ENCODE results near the gene CUBN. TPM values are rescaled to one million over a fixed set of nuclear protein-coding genes. Genes with fewer than 3 reads are reported as not detected.

CUBN gene
- total and polyA plus RNA-seq, 2 of the 13 experiments (the other 11 are each of a cell fraction or from before 2014, with no cell fraction given): 0.27 to 0.32 TPM

DNA sequence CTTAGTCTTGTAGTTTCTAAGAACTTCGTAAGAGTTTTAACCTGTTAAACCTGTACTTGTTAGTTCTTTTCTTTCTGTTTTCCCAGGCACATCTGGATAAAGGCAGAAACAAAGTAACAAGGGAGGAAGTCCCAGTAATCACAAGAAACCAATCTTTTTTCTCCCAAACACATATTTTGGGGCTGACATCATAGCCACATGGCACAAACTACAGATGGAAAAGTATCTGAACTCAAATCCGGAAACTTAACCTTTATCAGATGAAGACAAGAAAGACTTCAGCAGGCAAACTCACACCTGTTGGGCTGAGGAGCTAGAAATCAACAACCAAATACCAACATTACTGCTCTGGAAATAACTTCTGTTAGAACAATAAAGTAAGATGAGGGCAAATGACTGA, 67.1 kb downstream of the CUBN start:
- Histone ChIP-seq H3K4me2 (ENCODE audit: low read depth, low read length) (no peak overlapping the region), H4K20me1 (ENCODE audit: insufficient read depth, low read length) (no peaks in the 10 kb centered on the region), H3K4me1 (ENCODE audit: insufficient read depth, low read length) (no peaks in the 10 kb centered on the region), H3K36me3 (replicated peaks in 1 of 2; ENCODE audit: control insufficient read depth in 1 of 2, insufficient read depth in 2 of 2, low read length in 2 of 2) (no peaks in the 10 kb centered on the region), H3K79me2 (ENCODE audit: insufficient read depth, low read length) (no peaks in the 10 kb centered on the region), H2AFZ (ENCODE audit: low read length) (no peak overlapping the region), H3K27me3 (ENCODE audit: control insufficient read depth in 1 of 2, insufficient read depth in 2 of 2, low read length in 2 of 2) (no peaks in the 10 kb centered on the region), H3K27ac (ENCODE audit: extremely low read length, insufficient read depth, low read length) (no peak overlapping the region), H3K9me3 (ENCODE audit: low read length) (no peaks in the 10 kb centered on the region), H3K9ac (ENCODE audit: insufficient read depth, low read depth, low read length) (peak overlapping the region; percentile 47; the same call in 1 of the 2 replicates), H3K4me3 (replicated peaks in 1 of 3; ENCODE audit: insufficient read depth in 1 of 3, low read depth in 2 of 3, low read length in 3 of 3) (no peak overlapping the region)
- TSS peak; percentile 85 for BruUV-seq (replicated peaks)
- POLR2A ChIA-PET: no interaction called here
- in situ Hi-C loops (cut with HindIII; ENCODE audit: extremely low pct_ligation_motif_present, low pct_unique_long_range_greater_than_20kb) (no loop called here), intact Hi-C loops (cut with micrococcal nuclease; ENCODE audit: unreplicated experiment) (no loop called here)
- 45% methylated on average over 2 of the region's 2 CpGs for WGBS (ENCODE audit: low lambda C conversion rate)
- CTCF ChIA-PET (ENCODE audit: low intra/inter-chr PET ratio, low total read pairs): no interaction called here
- TF ChIP-seq PAX8 (CRISPR knock-in tag; IDR thresholded peaks at IDR 0.05; ENCODE audit: borderline replicate concordance) (no peak), ZNF792 (CRISPR knock-in tag; IDR thresholded peaks at IDR 0.05) (no peak), NAIF1 (CRISPR knock-in tag; IDR thresholded peaks at IDR 0.05; ENCODE audit: borderline replicate concordance) (no peak)
- TF ChIP-seq, protein P1, sequence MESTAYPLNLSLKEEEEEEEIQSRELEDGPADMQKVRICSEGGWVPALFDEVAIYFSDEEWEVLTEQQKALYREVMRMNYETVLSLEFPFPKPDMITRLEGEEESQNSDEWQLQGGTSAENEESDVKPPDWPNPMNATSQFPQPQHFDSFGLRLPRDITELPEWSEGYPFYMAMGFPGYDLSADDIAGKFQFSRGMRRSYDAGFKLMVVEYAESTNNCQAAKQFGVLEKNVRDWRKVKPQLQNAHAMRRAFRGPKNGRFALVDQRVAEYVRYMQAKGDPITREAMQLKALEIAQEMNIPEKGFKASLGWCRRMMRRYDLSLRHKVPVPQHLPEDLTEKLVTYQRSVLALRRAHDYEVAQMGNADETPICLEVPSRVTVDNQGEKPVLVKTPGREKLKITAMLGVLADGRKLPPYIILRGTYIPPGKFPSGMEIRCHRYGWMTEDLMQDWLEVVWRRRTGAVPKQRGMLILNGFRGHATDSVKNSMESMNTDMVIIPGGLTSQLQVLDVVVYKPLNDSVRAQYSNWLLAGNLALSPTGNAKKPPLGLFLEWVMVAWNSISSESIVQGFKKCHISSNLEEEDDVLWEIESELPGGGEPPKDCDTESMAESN (CRISPR knock-in tag; conservative IDR thresholded peaks at IDR 0.05): no peak
- TF ChIP-seq, protein P2, sequence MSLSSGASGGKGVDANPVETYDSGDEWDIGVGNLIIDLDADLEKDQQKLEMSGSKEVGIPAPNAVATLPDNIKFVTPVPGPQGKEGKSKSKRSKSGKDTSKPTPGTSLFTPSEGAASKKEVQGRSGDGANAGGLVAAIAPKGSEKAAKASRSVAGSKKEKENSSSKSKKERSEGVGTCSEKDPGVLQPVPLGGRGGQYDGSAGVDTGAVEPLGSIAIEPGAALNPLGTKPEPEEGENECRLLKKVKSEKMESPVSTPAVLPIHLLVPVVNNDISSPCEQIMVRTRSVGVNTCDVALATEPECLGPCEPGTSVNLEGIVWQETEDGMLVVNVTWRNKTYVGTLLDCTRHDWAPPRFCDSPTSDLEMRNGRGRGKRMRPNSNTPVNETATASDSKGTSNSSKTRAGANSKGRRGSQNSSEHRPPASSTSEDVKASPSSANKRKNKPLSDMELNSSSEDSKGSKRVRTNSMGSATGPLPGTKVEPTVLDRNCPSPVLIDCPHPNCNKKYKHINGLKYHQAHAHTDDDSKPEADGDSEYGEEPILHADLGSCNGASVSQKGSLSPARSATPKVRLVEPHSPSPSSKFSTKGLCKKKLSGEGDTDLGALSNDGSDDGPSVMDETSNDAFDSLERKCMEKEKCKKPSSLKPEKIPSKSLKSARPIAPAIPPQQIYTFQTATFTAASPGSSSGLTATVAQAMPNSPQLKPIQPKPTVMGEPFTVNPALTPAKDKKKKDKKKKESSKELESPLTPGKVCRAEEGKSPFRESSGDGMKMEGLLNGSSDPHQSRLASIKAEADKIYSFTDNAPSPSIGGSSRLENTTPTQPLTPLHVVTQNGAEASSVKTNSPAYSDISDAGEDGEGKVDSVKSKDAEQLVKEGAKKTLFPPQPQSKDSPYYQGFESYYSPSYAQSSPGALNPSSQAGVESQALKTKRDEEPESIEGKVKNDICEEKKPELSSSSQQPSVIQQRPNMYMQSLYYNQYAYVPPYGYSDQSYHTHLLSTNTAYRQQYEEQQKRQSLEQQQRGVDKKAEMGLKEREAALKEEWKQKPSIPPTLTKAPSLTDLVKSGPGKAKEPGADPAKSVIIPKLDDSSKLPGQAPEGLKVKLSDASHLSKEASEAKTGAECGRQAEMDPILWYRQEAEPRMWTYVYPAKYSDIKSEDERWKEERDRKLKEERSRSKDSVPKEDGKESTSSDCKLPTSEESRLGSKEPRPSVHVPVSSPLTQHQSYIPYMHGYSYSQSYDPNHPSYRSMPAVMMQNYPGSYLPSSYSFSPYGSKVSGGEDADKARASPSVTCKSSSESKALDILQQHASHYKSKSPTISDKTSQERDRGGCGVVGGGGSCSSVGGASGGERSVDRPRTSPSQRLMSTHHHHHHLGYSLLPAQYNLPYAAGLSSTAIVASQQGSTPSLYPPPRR (CRISPR knock-in tag; IDR thresholded peaks at IDR 0.05; ENCODE audit: borderline replicate concordance): no peak
- TF ChIP-seq, protein P3, sequence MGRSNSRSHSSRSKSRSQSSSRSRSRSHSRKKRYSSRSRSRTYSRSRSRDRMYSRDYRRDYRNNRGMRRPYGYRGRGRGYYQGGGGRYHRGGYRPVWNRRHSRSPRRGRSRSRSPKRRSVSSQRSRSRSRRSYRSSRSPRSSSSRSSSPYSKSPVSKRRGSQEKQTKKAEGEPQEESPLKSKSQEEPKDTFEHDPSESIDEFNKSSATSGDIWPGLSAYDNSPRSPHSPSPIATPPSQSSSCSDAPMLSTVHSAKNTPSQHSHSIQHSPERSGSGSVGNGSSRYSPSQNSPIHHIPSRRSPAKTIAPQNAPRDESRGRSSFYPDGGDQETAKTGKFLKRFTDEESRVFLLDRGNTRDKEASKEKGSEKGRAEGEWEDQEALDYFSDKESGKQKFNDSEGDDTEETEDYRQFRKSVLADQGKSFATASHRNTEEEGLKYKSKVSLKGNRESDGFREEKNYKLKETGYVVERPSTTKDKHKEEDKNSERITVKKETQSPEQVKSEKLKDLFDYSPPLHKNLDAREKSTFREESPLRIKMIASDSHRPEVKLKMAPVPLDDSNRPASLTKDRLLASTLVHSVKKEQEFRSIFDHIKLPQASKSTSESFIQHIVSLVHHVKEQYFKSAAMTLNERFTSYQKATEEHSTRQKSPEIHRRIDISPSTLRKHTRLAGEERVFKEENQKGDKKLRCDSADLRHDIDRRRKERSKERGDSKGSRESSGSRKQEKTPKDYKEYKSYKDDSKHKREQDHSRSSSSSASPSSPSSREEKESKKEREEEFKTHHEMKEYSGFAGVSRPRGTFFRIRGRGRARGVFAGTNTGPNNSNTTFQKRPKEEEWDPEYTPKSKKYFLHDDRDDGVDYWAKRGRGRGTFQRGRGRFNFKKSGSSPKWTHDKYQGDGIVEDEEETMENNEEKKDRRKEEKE (IDR thresholded peaks at IDR 0.05): no peak
- FAIRE-seq (no peak), ATAC-seq (no peak), DNase-seq (ENCODE audit: low spot score) (peak; percentile 27)
